A549 treated with Mapracorat at 1 μM for 4 hours (cell line): ENCODE measurements around the gene POLR3G. TPM values are rescaled to one million over a fixed set of nuclear protein-coding genes. Genes with fewer than 3 reads are reported as not detected.

Source experiments
- total RNA-seq: library from RNA; stranded (reverse); fragments of 200-300 nt; extraction: Qiagen RNA extraction; gene quantifications from 5 replicates; pipeline ENCODE4 v1.2.3, GENCODE V29; 2022

Gene POLR3G, protein sequence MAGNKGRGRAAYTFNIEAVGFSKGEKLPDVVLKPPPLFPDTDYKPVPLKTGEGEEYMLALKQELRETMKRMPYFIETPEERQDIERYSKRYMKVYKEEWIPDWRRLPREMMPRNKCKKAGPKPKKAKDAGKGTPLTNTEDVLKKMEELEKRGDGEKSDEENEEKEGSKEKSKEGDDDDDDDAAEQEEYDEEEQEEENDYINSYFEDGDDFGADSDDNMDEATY
- 12.6 to 17.2 TPM (median 16.5 TPM) in 5 replicates for total RNA-seq

DNA sequence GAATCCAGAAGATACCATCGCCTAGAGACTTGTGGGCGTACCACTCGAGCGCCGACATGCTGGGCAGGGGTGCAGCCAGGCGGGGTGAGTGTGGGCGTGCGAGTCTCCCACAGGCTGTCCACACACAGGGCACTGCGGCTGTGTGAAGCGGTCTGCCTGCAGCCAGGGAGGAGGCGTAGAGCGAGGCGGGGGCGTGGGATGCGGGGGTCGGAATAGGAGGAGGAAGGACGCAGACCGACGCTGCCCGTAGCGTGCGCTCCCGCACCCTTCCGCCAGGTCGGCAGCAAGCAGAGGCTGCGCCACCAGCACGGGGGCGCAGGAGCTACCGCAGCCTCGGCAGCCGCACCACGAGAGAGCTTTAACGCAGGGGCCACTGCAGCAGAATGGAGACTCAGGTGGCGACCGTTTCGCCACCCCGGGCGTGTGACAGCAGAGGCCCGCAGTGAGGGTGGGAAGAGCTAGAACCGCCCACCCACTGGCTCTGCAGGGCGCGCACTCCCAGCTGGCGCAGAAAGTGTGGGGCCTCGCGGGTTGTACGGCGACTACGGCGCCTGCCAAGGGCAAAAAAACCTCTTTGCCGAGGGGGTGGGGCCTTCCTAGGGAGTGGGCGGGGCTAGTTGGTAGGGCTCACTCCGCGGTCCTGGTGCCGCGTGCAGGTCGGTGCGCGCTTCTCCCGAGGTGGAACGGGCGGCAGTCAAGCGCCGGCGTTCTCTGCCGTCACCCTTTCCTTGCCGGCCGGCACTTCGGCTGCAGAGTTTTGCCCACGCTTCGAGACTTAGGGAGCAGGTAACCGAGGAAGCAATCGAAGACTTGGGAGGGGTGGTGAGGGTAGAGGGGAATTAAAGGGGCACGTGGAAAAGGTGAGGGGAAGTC is at the start of gene POLR3G, which contains the start of gene MBLAC2:
Gene POLR3G, plus strand, starts transcription at position 630 of the 873 bp plus-strand sequence. CDS start 10,704 bp downstream, outside the sequence.
Gene MBLAC2, minus strand, starts transcription at position 537 of the 873 bp plus-strand sequence. Its CDS starts 479 bp downstream, at position 58.

DNA sequence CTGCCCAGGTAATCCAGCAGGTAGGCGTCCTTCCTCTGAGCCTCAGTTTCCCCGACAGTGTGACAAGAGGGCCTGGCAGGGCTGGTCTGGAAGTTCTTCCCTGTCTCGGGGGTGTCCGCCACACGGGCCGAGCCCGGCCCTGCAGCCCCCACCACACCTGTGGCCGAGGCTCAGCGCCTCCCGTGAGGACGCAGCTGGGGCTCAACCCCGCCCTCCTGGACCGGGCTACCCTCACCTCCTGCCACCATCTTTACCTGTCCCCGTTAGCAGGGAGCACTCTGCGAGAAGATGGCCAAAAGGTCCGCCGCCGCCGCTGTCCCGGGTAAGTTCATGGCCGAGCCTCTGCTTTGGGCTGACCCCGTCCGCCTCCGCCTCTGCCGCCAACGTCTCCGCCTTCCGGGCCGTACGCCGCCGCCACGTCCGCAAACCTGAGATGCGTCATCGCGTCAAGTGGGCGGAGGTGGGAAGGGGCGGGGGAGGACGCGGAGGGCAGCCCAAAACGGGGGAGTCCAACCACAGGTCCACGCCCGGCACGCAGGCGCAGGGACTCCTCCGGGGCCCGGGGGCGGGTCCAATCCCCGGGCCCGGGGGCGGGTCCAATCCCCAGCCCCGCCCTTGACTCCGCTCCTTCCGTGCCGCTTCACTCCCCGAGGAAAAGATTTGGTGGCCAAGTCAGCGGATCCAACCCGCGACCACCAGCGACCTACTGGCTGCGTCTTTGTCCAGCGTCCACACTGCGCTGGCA is 54.7 kb downstream of the POLR3G start, which contains the start of gene LYSMD3:
Gene LYSMD3, minus strand, starts transcription at position 391 of the 745 bp plus-strand sequence. CDS start 4,295 bp downstream, outside the sequence.

DNA sequence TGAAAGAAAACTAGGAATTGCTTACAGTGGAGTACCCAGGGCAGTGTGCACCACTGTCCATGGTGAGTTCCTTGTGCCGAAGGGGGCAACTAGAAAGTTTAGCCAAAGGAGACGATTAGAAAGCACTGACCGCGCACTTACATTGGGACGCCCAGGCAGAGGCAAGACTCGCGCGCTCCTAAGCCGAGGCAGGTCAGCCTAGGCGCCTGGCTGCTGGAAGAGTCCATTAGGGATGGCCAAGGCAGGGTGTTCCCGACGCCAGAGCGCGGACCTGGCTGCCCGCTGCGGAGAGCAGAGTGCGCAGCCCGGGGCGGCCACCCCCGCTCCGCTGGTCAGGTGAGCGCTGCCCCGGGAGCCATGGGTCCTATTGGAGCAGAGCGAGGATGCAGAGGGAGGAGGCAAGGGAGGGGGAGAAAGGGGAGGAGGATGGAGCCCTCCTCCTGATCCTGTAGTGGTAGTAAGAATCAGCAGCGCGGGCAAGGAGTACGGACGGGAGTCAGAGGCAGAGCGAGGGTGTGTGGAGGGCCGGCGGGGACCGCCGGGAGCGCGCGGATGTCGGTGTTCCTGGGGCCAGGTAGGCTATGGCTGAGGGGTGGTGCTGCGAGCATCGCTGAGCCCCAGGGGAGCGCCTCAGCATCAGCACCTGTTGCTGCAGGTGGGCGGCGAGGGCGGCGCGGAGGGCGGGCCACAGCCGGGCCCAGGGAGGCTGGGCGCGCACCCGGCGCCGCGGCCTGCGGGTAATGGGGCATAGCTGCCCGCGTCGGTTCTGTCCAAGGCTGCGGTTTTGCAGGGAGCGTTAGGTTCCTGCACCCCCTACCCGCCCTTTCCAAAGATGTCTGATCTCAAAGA is 83.9 kb downstream of the POLR3G start, which contains the start of gene ADGRV1:
Gene ADGRV1, plus strand, starts transcription at position 454 of the 849 bp plus-strand sequence. Its CDS starts 99 bp downstream, at position 553.

Other genes starting within 250 kb of the POLR3G start
- 20.4 to 31.3 TPM (median 23.1 TPM) in 5 replicates for gene CETN3, start 65.1 kb upstream of the POLR3G start, total RNA-seq
- gene MBLAC2, start 93 bp upstream of the POLR3G start, total RNA-seq, result 2.2 to 2.8 TPM (median 2.5 TPM) in 5 replicates
- gene LYSMD3, start 54.7 kb downstream of the POLR3G start, total RNA-seq, result 7.3 to 11.3 TPM (median 9.8 TPM) in 5 replicates
- gene ADGRV1, start 83.9 kb downstream of the POLR3G start, total RNA-seq, result 0.44 to 1.1 TPM (median 0.71 TPM) in 5 replicates